GM19023 (cell line): Measurements from ENCODE around the gene UGGT2.
"Not testable (repeated sequence)": the region's sequence is repeated elsewhere in the genome, so short reads cannot be mapped to it uniquely, and the experiment has no call there.

Experiments
- ATAC-seq: cut with Tn5 transposase; IDR thresholded peaks from one replicate; pipeline ENCODE4 v1.9.1; 2021; ENCODE audit warnings: mild to moderate bottlenecking, moderate library complexity; ENCODE audit not compliant: unreplicated experiment

UGGT2 gene

GRCh38 chr13:95805921-95806320, 247.3 kb downstream of the UGGT2 start:
- no peak for ATAC-seq

- ATAC-seq, result no peak
Measured at GRCh38 chr13:95801825-95802224, 251.4 kb downstream of the UGGT2 start.

GRCh38 chr13:95800436-95800835, 252.8 kb downstream of the UGGT2 start:
- no peak for ATAC-seq

- no peak for ATAC-seq
Measured at GRCh38 chr13:95797016-95797415, 256.2 kb downstream of the UGGT2 start.

GRCh38 chr13:95793781-95794180, 259.4 kb downstream of the UGGT2 start:
- ATAC-seq, result no peak

- no peak for ATAC-seq
Measured at GRCh38 chr13:95793018-95793555, 260.1 kb downstream of the UGGT2 start.

DNA sequence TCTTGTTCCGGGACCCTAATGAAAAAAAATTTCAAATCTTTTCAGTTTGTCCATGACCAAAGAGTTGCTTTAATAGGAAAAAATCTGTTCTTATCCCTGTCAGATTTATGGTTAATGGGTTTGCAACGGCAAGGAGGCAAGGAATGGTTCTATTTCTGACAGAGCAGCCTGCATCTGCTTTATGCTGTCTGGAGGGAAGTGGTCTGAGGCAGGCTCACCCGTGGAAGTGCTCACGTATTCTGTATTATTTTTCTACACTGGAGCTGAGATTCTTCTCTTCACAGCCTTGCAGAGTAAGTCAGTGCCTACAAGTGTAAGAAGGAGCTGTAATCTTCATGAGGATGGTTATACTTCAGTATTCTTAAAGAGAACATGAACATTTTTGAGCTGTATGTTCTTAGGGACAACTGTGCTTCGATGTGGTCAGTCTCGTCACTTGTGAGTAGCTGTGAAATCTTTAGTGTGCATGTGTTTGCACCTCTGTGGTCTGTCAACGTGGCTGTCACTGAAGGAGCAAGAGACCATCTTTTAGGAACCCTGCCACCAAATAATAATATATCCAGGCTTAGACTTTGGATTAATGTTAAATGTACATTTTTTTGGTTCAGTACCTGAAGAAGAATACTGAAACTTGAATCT, 262.0 kb downstream of the UGGT2 start:
- no peak for ATAC-seq

- ATAC-seq, result not testable (repeated sequence)
Measured at GRCh38 chr13:95789315-95789714, 263.9 kb downstream of the UGGT2 start.

GRCh38 chr13:95788100-95788463, 265.1 kb downstream of the UGGT2 start:
- ATAC-seq, result no peak

GRCh38 chr13:95787356-95788099, 265.7 kb downstream of the UGGT2 start:
- no peak for ATAC-seq

- no peak for ATAC-seq
Measured at GRCh38 chr13:95784900-95785290, 268.3 kb downstream of the UGGT2 start.

DNA sequence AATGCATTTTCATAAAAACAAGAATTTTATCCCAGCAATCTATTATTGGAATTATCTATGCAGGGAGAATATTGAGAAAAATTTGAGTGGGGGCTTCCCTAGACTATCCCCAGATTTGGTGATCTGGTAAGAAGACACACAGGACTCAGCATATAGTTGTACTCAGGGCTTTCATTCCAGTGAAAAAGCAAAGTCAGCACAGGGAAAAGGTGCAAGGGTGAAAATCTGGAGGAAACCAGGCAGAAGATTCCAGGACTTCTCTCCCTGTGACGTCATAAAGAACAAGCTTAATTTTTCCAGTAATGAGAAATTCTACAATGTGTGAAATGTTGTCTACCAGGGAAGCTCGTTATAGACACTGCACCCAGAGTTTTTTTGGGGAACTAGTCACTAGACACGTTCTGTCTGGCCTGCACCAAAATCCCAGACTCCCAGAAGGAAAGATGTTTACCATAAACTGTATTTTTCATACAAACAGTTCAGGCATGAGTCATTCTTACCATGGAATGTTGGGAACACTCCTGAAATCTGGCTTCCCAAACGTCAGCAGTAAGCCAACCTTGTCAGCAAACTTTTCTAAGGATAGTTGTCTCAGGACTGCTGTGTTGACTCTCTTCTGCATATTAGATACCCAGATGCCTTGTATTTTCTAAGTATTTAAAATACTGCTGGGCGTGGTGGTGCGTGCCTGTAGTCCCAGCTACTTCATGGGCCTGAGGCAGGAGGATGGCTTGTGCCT, 268.9 kb downstream of the UGGT2 start:
- ATAC-seq, result no peak

GRCh38 chr13:95783747-95784146, 269.5 kb downstream of the UGGT2 start:
- ATAC-seq, result no peak

DNA sequence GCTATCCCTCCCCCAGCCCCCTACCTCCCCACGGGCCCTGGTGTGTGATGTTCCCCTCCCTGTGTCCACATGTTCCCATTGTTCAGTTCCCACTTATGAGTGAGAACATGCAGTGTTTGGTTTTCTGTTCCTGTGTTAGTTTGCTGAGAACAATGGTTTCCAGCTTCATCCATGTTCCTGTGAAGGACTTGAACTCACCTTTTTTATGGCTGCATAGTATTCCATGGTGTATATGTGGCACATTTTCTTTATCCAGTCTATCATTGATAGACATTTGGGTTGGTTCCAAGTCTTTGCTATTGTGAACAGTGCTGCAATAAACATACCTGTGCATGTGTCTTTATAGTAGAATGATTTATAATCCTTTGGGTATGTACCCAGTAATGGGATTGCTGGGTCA, 271.3 kb downstream of the UGGT2 start:
- ATAC-seq, result not testable (repeated sequence)

DNA sequence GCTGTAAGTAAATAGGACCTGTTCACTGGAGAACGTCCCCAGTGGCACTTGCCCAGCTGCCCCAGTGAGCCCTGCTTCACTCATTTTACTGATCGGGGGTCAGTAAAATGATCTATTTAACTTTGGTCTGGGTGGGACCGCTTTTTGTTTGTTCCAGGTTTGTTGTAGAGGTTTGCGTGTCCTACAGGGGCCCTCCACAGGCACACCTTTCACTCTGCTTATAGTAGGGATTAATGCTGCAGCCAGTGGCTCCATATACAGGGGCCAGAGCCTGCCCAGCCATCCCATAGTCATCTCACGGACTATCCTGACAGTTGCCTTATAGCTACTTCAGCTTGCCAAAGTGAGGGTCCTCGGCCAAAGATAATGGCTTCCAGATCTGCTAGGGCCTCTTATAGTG, 272.2 kb downstream of the UGGT2 start:
- no peak for ATAC-seq

- ATAC-seq, result no peak
Measured at GRCh38 chr13:95779522-95779921, 273.7 kb downstream of the UGGT2 start.

DNA sequence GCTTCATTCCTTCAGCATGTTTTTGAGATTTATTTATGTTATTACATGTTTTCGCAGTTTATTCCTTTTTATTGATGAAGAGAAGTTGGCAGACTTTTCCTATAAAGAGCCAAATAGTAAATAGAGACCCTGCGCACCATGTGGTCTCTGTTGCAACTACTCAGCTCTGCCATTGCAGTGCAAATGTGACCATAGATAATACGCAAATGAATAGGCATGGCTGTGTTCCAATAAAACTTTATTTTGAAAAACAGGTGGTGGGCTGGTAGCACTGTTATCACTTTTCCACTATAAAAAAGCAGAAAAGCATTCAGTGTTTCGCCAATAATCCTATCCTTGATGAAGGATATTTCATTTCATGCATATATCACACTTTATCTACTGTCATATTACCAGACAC, 281.3 kb downstream of the UGGT2 start:
- ATAC-seq, result no peak

- ATAC-seq, result no peak
Measured at GRCh38 chr13:95763601-95764000, 289.6 kb downstream of the UGGT2 start.

- ATAC-seq, result not testable (repeated sequence)
Measured at GRCh38 chr13:95762626-95763025, 290.6 kb downstream of the UGGT2 start.

- ATAC-seq, result no peak
Measured at GRCh38 chr13:95756072-95756471, 297.1 kb downstream of the UGGT2 start.

DNA sequence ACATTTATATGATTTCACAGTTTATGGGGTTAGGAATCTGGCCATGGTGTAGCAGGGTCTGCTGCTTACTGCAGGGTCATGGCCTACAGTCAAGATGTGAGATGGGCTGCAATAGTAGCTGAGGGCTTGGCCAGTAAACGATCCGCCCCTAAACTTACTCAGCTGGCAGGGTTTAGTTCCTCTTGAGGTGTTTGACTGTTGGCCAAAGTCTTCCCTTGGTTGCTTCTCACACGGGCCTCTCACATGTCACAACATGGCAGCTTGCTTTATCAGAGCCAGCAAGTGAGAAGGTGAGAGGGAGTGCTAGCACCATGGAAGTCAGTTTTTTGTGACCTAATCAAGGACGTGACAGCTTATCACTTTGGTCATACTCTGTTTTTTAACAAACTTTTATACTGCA, 299.1 kb downstream of the UGGT2 start:
- no peak for ATAC-seq

GRCh38 chr13:95752677-95753076, 300.5 kb downstream of the UGGT2 start:
- ATAC-seq, result no peak
